Karpas-422 (cell line): ENCODE results near the gene BMERB1. TPM values are rescaled to one million over a fixed set of nuclear protein-coding genes. Genes with fewer than 3 reads are reported as not detected.
"Not testable (repeated sequence)": the region's sequence is repeated elsewhere in the genome, so short reads cannot be mapped to it uniquely, and the experiment has no call there.

ENCODE experiments used
- DNase-seq: peaks from one replicate; pipeline ENCODE4 v3.0.0-alpha.2; 2015
- H2AFZ ChIP-seq: fragments of 200-600 bp; sonication (generic); 2 replicates; pipeline ENCODE4 v1.6.1; 2014; ENCODE audit warnings: antibody characterized with exemption, low read length, mixed read lengths
- H3K27ac ChIP-seq: fragments of 200-600 bp; sonication (generic); 2 replicates; pipeline ENCODE4 v1.5.1; 2014; ENCODE audit warnings: mild to moderate bottlenecking, low read length, moderate library complexity
- H3K27me3 ChIP-seq: fragments of 200-600 bp; sonication (generic); 2 replicates; pipeline ENCODE4 v1.6.1; 2014; ENCODE audit warnings: low read length, mixed read lengths
- H3K36me3 ChIP-seq: fragments of 200-600 bp; sonication (generic); 2 replicates; pipeline ENCODE4 v1.6.1; 2014; ENCODE audit warnings: low read length, mixed read lengths; ENCODE audit not compliant: insufficient read depth
- H3K4me1 ChIP-seq: fragments of 200-600 bp; sonication (generic); 2 replicates; pipeline ENCODE4 v1.6.1; 2014; ENCODE audit warnings: mild to moderate bottlenecking, low read length, mixed read lengths
- H3K4me2 ChIP-seq: fragments of 200-600 bp; sonication (generic); 2 replicates; pipeline ENCODE4 v1.6.1; 2014; ENCODE audit warnings: low read length, low read depth, mild to moderate bottlenecking; ENCODE audit not compliant: poor library complexity, severe bottlenecking
- H3K4me3 ChIP-seq: fragments of 200-600 bp; sonication (generic); 2 replicates; pipeline ENCODE4 v1.5.1; 2014; ENCODE audit warnings: mild to moderate bottlenecking, antibody characterized with exemption, low read length, mixed read lengths
- H3K79me2 ChIP-seq: fragments of 200-600 bp; sonication (generic); 2 replicates; pipeline ENCODE4 v1.6.1; 2014; ENCODE audit warnings: mild to moderate bottlenecking, low read length, mixed read lengths
- H3K9ac ChIP-seq: fragments of 200-600 bp; sonication (generic); 2 replicates; pipeline ENCODE4 v1.6.0; 2014; ENCODE audit warnings: low read length
- H3K9me2 ChIP-seq: fragments of 200-600 bp; sonication (generic), shearing (Covaris generic); replicated peaks from 2 replicates; pipeline ENCODE4 v1.6.0; 2014; ENCODE audit warnings: mild to moderate bottlenecking, low read length, moderate library complexity; ENCODE audit not compliant: insufficient read depth
- H3K9me3 ChIP-seq: fragments of 300-700, 200-600 bp; sonication (generic); 2 replicates; pipeline ENCODE4 v1.6.1; 2014; ENCODE audit warnings: low read length, mixed read lengths
- H4K20me1 ChIP-seq: fragments of 200-600 bp; sonication (generic); 2 replicates; pipeline ENCODE4 v1.6.1; 2014; ENCODE audit warnings: mild to moderate bottlenecking, antibody characterized with exemption, low read length, low read depth; ENCODE audit not compliant: insufficient read depth
- total RNA-seq: library from RNA; depleted of rRNA; stranded (reverse); fragments of >200 nt; shearing (Covaris generic); gene quantifications from 2 replicates; pipeline ENCODE4 v1.2.3, GENCODE V29; 2014; ENCODE audit warnings: low replicate concordance

BMERB1 gene
- total RNA-seq, 1 experiment from 2014 or later = 0.22 TPM

- H4K20me1 ChIP-seq = no peaks in the 10 kb centered on the region
- no peak overlapping the region for H2AFZ ChIP-seq
- H3K9ac ChIP-seq = no peak overlapping the region
- H3K27ac ChIP-seq = no peak overlapping the region
- no peaks in the 10 kb centered on the region for H3K79me2 ChIP-seq
- H3K27me3 ChIP-seq = no peaks in the 10 kb centered on the region
- H3K4me1 ChIP-seq = peaks cover 5% of the 10 kb centered on the region
- H3K4me2 ChIP-seq = no peak overlapping the region
- no peaks in the 10 kb centered on the region for H3K9me3 ChIP-seq
- H3K9me2 ChIP-seq = no peaks in the 10 kb centered on the region
- H3K36me3 ChIP-seq = no peaks in the 10 kb centered on the region
- H3K4me3 ChIP-seq = no peak overlapping the region
- no peak for DNase-seq
Observed at GRCh38 chr16:15545544-15545943, 111.2 kb downstream of the BMERB1 start.

DNA sequence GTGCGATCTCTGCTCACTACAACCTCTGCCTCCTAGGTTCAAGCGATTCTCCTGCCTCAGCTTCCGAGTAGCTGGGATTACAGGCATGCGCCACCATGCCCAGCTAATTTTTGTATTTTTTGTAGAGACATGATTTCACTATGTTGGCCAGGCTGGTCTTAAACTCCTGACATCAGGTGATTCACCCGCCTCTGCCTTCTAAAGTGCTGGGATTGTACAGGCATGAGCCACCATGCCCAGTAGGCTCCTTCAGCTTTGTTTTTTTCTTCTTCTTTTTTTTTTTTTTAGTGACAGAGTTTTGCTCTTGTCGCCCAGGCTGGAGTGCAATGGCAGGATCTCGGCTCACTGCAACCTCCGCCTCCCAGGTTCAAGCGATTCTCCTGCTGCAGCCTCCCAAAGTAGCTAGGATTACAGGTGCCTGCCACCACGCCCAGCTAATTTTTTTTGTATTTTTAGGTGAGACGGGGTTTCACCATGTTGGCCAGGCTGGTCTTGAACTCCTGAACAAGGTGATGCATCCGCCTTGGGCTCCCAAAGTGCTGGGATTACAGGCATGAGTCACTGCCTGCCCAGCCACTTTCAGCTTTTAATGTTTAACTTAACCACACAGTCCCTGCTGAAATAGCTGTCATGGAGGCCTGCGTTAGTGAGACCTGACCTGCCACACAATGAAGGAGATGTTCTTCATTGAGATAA, 112.8 kb downstream of the BMERB1 start:
- not testable (repeated sequence) for H3K79me2 ChIP-seq, H3K4me2 ChIP-seq

DNA sequence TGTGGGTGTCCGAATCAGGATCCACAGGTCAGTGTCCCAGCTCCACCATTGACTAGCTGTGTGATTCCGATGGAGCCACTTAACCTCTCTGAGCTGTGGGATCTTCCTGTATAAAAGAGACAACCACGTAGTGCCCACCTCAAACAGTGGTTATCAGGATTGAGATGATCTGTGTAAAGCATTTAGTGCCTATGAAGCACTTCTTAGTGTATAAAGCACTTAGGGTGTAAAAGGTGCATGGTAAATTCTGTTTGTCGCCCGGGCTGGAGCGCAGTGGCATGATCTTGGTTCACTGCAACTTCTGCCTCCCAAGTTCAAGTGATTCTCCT, 113.3 kb downstream of the BMERB1 start:
- Histone ChIP-seq H2AFZ (no peak overlapping the region), H3K36me3 (no peaks in the 10 kb centered on the region), H3K9me3 (no peaks in the 10 kb centered on the region), H3K27me3 (no peaks in the 10 kb centered on the region), H3K4me1 (peaks cover 19% of the 10 kb centered on the region), H3K9ac (no peak overlapping the region), H3K4me3 (no peak overlapping the region), H3K79me2 (no peaks in the 10 kb centered on the region), H3K9me2 (no peaks in the 10 kb centered on the region), H3K4me2 (no peak overlapping the region), H3K27ac (no peak overlapping the region), H4K20me1 (no peaks in the 10 kb centered on the region)
- DNase-seq = no peak

More for the DNA sequence above, 112.8 kb downstream of the BMERB1 start:
- not testable (repeated sequence) for H2AFZ ChIP-seq, DNase-seq, H3K27me3 ChIP-seq, H3K9me2 ChIP-seq, H3K9me3 ChIP-seq, H4K20me1 ChIP-seq, H3K36me3 ChIP-seq, H3K9ac ChIP-seq, H3K27ac ChIP-seq, H3K4me3 ChIP-seq
- peaks cover 19% of the 10 kb centered on the region for H3K4me1 ChIP-seq

GRCh38 chr16:15548482-15548891, 114.1 kb downstream of the BMERB1 start:
- no peaks in the 10 kb centered on the region for H3K27me3 ChIP-seq
- no peak overlapping the region for H3K4me3 ChIP-seq
- DNase-seq = no peak
- H4K20me1 ChIP-seq = no peaks in the 10 kb centered on the region
- no peak overlapping the region for H2AFZ ChIP-seq
- no peak overlapping the region for H3K9ac ChIP-seq
- no peaks in the 10 kb centered on the region for H3K9me2 ChIP-seq
- H3K4me2 ChIP-seq = no peak overlapping the region
- no peaks in the 10 kb centered on the region for H3K36me3 ChIP-seq
- H3K79me2 ChIP-seq = no peaks in the 10 kb centered on the region
- peaks cover 19% of the 10 kb centered on the region for H3K4me1 ChIP-seq
- H3K9me3 ChIP-seq = no peaks in the 10 kb centered on the region
- no peak overlapping the region for H3K27ac ChIP-seq

GRCh38 chr16:15552507-15552906, 118.1 kb downstream of the BMERB1 start:
- Histone ChIP-seq H3K27me3 (no peaks in the 10 kb centered on the region), H3K4me3 (no peak overlapping the region), H3K9me2 (no peaks in the 10 kb centered on the region), H3K27ac (no peak overlapping the region), H3K4me1 (peaks cover 19% of the 10 kb centered on the region), H4K20me1 (no peaks in the 10 kb centered on the region), H3K79me2 (no peaks in the 10 kb centered on the region), H3K9me3 (no peaks in the 10 kb centered on the region), H2AFZ (no peak overlapping the region), H3K36me3 (no peaks in the 10 kb centered on the region), H3K9ac (no peak overlapping the region), H3K4me2 (no peak overlapping the region)
- DNase-seq = no peak

DNA sequence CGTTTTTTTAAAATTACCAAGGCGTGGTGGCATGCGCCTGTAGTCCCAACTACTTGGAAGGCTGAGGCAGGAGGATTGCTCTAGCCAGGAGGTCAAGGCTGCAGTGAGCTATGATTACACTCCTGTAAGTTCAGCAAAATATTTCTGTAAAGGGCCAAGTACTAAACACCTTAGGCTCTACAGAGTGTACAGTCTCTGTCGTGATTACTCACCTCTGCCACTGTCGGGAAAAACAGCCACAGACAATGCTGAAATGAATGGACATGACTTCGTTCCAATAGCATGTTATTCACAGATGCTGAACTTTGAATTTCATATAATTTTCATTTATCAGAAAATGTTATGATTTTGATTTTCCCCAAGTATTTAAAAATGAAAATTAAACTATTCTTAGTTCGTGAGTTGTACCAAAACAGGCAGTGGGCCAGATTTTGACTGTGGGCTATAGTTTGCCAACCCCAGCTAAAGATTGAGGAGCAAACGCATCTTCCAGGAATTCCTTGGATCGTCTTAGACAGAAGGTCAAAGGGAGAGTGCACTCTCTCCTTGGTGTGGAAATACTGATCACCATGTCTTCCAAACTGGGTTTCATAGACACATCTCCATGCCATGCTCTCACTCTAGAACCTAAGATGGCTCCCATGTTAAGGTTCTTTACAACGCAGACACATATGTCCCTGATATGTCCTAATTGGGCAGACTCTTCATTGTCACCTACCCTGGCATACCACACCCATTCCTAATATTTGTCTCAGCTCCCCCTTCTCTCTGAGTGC, 119.1 kb downstream of the BMERB1 start:
- Histone ChIP-seq H2AFZ (no peak overlapping the region), H3K9ac (no peak overlapping the region), H3K36me3 (no peaks in the 10 kb centered on the region), H3K27me3 (no peaks in the 10 kb centered on the region), H3K9me2 (no peaks in the 10 kb centered on the region), H3K4me2 (no peak overlapping the region), H4K20me1 (no peaks in the 10 kb centered on the region), H3K9me3 (no peaks in the 10 kb centered on the region), H3K4me3 (no peak overlapping the region), H3K27ac (no peak overlapping the region), H3K79me2 (no peaks in the 10 kb centered on the region), H3K4me1 (peaks cover 19% of the 10 kb centered on the region)
- no peak for DNase-seq

DNA sequence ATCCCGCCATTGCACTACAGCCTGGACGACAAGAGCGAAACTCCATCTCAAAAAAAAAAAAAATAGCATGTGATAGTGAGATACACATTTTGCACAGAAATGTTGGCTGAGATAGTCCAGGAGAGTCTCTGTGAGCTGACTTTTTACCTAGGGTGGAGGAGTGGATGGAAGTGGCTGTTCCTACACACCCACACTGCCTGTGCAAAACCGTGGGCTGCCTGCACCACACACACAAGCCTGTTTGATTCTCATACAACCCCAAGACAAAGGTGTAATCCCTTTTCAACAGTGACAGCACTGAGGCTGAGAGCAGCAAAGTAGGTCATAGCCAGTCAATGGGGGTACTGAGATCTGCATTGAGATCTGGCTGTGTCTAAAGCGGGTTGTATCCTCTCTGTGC, 121.7 kb downstream of the BMERB1 start:
- Histone ChIP-seq H3K9me2 (no peaks in the 10 kb centered on the region), H3K4me2 (no peak overlapping the region), H4K20me1 (no peaks in the 10 kb centered on the region), H3K4me3 (no peak overlapping the region), H3K79me2 (no peaks in the 10 kb centered on the region), H2AFZ (no peak overlapping the region), H3K36me3 (no peaks in the 10 kb centered on the region), H3K9me3 (no peaks in the 10 kb centered on the region), H3K9ac (no peak overlapping the region), H3K27me3 (no peaks in the 10 kb centered on the region), H3K27ac (no peak overlapping the region), H3K4me1 (peaks cover 8% of the 10 kb centered on the region)
- DNase-seq = no peak

DNA sequence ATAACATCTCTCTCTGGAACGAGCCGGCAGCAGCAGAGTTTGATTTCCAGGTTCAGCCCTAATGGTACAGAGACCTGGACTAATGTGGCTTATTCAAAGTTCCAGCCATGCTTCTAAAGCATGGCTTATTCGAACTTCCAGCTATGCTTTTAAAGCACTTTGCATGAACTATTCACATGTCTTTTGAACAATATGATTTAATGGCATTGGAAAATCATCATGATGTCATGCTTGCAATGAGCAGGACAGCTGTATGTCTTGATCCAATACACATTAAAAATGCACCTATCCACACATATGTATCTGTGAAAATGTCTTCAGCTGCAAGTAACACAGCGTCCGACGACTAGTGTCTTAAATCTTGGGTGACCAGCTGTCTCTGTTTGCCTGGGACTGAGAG, 122.9 kb downstream of the BMERB1 start:
- Histone ChIP-seq H3K36me3 (no peaks in the 10 kb centered on the region), H3K27me3 (no peaks in the 10 kb centered on the region), H3K4me2 (no peak overlapping the region), H3K9me2 (no peaks in the 10 kb centered on the region), H3K9me3 (no peaks in the 10 kb centered on the region), H3K4me1 (no peaks in the 10 kb centered on the region), H3K4me3 (no peak overlapping the region), H3K27ac (no peak overlapping the region), H3K9ac (no peak overlapping the region), H2AFZ (no peak overlapping the region), H4K20me1 (no peaks in the 10 kb centered on the region), H3K79me2 (no peaks in the 10 kb centered on the region)
- no peak for DNase-seq
